Bronchial epithelial cell (primary cell): Measurements from ENCODE around the gene ATOH1. TPM values are rescaled to one million over a fixed set of nuclear protein-coding genes. Genes with fewer than 3 reads are reported as not detected.
A peak's percentile ranks its signal among the peaks of the same experiment; 100 is the strongest.

ENCODE experiments used
- DNase-seq: peaks from one replicate; pipeline ENCODE4 v3.0.0-alpha.2; 2010; ENCODE audit warnings: low read depth
- FAIRE-seq: peaks from 2 replicates; lab custom pipeline; 2011; peaks lifted over from hg19 to GRCh38; lab: Jason Lieb, UNC
- H3K27me3 ChIP-seq: 2 replicates; pipeline ENCODE4 v1.5.1; 2011; ENCODE audit warnings: low read length; ENCODE audit not compliant: control insufficient read depth, insufficient read depth
- H3K36me3 ChIP-seq: 2 replicates; pipeline ENCODE4 v1.5.1; 2011; ENCODE audit warnings: low read length; ENCODE audit not compliant: control insufficient read depth, insufficient read depth
- H3K4me3 ChIP-seq: 2 replicates; pipeline ENCODE4 v1.5.1; 2011; ENCODE audit warnings: mild to moderate bottlenecking, low read depth, low read length, control low read depth
- total RNA-seq: library from RNA; depleted of rRNA; stranded (reverse); fragments of >200 nt; gene quantifications from 2 replicates; pipeline ENCODE4 v1.2.1, GENCODE V29; 2014
- TF ChIP-seq, protein P1 (sequence below): IDR thresholded peaks from 2 replicates; pipeline ENCODE4 v1.5.1; 2011; ENCODE audit warnings: mild to moderate bottlenecking, moderate library complexity, low read length, control low read depth, inconsistent platforms; ENCODE audit not compliant: insufficient read depth, severe bottlenecking

Gene ATOH1
- total RNA-seq, 1 donor from 2014 or later: not detected

DNA sequence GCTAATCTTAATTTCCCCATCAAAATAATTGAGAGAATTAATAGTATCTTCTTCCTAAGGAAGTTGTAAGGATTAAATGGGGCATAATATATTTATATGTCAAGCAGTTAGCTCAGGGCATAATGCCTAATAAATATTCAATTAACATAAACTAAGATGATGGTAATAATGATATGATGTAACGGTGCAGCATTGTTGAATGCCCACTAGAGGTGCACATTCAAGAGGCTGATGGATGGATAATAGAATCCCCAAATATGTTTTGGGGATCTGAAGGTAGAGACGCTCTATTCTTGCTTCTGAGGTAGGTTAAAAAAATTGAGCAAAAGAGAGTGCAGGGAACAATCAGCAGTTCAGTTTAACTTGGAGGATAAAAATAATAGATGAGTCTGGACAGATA is 37.1 kb downstream of the ATOH1 start:
- Histone ChIP-seq H3K36me3 (no peaks in the 10 kb centered on the region), H3K27me3 (no peaks in the 10 kb centered on the region), H3K4me3 (no peak overlapping the region)
- FAIRE-seq (no peak), DNase-seq (no peak)
- TF ChIP-seq, protein P1, sequence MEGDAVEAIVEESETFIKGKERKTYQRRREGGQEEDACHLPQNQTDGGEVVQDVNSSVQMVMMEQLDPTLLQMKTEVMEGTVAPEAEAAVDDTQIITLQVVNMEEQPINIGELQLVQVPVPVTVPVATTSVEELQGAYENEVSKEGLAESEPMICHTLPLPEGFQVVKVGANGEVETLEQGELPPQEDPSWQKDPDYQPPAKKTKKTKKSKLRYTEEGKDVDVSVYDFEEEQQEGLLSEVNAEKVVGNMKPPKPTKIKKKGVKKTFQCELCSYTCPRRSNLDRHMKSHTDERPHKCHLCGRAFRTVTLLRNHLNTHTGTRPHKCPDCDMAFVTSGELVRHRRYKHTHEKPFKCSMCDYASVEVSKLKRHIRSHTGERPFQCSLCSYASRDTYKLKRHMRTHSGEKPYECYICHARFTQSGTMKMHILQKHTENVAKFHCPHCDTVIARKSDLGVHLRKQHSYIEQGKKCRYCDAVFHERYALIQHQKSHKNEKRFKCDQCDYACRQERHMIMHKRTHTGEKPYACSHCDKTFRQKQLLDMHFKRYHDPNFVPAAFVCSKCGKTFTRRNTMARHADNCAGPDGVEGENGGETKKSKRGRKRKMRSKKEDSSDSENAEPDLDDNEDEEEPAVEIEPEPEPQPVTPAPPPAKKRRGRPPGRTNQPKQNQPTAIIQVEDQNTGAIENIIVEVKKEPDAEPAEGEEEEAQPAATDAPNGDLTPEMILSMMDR: no peak

DNA sequence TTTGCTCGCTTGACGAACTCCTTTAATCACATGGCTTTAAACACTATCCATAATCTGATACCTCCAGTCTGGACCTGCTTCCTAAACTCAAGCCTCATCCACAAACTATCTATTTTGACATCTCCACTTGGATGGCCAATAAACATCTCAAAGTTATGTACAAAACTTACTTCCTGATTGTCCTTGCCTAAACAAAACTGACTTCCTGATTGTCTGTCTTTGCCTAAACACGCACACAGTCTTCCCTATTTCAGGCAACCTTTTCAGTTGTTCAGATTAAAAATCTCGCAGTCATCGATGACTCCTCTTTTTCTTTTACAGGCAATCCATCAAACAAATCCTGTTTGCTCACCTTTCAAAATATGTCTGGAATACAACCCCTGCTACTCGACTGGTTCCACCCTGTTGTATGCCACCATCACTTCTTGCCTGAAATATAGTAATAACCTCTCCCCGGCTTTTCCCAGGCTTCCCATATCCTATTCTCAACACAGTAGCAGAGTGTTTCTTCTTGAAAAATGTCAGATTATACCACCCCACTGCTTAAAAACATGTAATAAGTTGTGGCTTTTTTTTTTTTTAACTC is 39.0 kb downstream of the ATOH1 start:
- FAIRE-seq (no peak), DNase-seq (peak; percentile 11)
- H3K27me3 ChIP-seq: no peaks in the 10 kb centered on the region
- TF ChIP-seq, protein P1: no peak
- H3K4me3 ChIP-seq: no peak overlapping the region
- no peaks in the 10 kb centered on the region for H3K36me3 ChIP-seq

DNA sequence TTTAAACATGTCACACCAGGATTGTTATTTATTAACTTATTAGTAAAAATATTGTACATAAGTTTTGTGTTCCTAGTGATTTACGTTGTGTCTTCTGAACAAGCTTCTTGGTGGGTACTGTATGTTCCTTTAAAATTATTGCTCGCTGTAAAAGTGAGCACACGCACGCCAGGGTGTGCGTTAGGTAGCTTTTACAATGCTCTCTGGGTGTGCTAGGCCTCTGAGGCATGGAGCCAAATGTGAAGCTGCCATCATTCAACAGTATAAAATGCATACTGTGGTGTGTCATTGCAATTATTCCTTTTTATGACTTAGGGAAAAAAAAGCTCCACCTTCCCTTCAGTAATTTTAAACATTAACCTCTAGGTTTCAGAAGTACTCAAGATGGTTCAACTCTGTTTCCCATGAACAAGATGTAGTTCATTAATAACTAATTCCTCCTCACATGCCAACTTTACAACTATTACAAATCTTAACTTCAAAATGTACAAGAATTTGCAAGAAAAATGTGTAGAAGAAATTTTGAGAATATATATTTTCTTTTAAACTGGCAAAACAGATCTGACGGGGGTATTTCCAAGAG is 42.4 kb downstream of the ATOH1 start:
- DNase-seq (no peak), FAIRE-seq (no peak)

DNA sequence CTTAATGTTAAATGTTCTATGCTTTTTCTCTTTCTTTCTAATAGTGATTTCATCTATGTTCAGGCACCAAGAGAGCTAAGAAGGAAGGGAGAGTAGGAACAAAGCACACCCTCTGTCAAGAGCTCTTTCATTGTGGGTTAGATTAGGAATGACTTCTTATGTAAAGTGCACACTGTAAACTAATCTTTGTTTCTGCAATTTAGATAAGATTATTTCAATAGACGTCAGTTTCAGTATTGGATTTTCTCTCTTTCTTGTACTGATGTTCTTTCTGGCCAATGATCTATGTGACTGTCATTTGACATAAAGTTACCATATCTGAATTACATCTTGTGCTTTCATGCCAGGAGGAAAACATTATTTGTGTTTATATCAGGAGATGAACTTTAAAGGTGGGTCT is 48.2 kb downstream of the ATOH1 start:
- FAIRE-seq (no peak), DNase-seq (no peak)
- Histone ChIP-seq H3K27me3 (no peaks in the 10 kb centered on the region), H3K36me3 (no peaks in the 10 kb centered on the region), H3K4me3 (no peak overlapping the region)
- TF ChIP-seq, protein P1: no peak

More for the DNA sequence above, 42.4 kb downstream of the ATOH1 start:
- H3K27me3 ChIP-seq: no peaks in the 10 kb centered on the region
- TF ChIP-seq, protein P1: no peak
- no peaks in the 10 kb centered on the region for H3K36me3 ChIP-seq
- no peak overlapping the region for H3K4me3 ChIP-seq

DNA sequence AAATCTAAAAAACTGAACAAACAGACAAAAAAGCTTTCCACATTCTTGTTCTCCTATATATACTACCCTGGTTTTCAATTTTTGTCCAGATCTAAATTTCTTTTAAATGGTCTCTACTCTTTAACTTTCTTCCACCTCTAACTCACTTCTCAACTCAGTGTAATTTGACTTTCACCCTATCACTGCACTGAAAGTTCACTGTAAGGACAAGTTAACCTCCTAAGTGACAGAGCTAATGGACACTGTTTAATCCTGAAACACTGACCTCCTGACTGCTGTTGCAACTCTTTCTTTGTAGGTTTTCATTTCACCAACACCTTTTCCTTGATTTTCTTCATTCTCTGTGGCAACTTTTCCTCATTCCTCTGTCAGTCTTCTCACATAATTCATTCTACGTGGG is 50.0 kb downstream of the ATOH1 start:
- H3K36me3 ChIP-seq: no peaks in the 10 kb centered on the region
- FAIRE-seq: no peak
- TF ChIP-seq, protein P1: no peak
- no peak for DNase-seq
- H3K27me3 ChIP-seq: no peaks in the 10 kb centered on the region
- no peak overlapping the region for H3K4me3 ChIP-seq

DNA sequence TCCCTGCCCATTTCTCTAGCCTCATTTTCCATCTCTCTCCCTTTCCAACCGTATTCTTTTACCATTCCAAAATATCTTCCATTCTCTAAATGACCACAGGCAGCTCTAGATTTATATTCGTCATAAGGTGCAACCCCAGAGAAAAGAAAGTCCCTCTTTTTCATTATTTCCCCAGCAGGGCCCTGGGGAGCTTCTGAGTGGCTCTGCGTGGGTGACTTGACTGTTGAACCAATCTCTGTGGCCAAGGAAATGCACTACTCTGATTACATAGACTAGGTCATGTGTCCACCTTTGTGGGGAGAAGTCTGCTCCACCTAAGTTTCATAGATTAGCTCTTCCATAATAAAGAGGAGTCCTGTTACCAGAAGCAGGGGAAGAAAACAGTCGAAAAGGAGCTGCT is 51.4 kb downstream of the ATOH1 start:
- no peaks in the 10 kb centered on the region for H3K27me3 ChIP-seq
- no peak overlapping the region for H3K4me3 ChIP-seq
- DNase-seq: no peak
- TF ChIP-seq, protein P1: no peak
- no peaks in the 10 kb centered on the region for H3K36me3 ChIP-seq
- FAIRE-seq: no peak
